Measurements from ENCODE around the gene CREBBP.
"Not testable (repeated sequence)": the region's sequence is repeated elsewhere in the genome, so short reads cannot be mapped to it uniquely, and the experiment has no call there.

The CREBBP gene

DNA sequence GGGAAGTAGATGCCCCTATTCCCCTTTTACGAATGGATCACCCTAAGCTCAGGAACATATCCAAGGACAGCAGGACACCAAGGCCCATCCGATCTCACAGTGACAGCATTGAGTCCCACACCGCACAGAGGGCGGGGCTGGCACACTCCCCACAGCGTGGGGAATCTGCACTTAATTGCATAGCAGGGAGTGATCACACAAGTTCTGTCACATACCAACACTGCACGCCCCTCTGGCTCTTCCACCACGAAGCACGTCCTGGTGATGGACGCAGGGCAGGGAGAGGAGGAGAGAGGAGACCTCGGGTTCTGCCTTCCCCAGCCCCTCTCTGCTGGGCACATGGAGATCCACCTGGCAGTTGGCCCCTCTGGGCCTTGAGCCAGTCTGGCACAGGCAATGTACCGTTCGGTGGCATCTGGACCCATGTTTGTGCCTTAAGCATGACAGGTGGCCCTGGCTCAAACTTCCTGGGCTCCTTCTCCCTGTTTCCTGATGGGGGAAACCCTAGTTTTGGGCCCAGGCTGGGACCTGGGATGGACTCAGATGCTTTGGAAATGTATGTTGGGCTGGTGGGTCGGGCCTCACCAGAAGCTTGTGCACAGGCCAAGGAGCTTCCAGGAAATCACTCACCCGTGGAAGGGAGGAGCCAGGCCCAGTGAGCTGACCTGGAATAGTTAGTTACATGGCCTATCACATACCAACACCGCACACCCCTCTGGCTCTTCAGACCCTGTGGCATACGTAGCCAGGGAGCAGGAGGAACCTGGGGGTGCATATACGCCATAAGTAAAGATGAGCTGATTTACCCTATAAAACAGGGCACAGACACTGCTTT lies 35.1 kb upstream of the CREBBP start:
- H3K4me3 ChIP-seq: no peak overlapping the region
- peaks cover 2 to 17% (median 9%) of the 10 kb centered on the region in 3 donors for H3K9me3 ChIP-seq
- intact Hi-C loops (cut with DNase I; ENCODE audit: low total_unique reads): no loop called here
- no peaks in the 10 kb centered on the region for H3K4me1 ChIP-seq
- no peak overlapping the region for H3K27ac ChIP-seq
- no peak for DNase-seq
- H3K27me3 ChIP-seq: no peaks in the 10 kb centered on the region
- TF ChIP-seq, protein P1, sequence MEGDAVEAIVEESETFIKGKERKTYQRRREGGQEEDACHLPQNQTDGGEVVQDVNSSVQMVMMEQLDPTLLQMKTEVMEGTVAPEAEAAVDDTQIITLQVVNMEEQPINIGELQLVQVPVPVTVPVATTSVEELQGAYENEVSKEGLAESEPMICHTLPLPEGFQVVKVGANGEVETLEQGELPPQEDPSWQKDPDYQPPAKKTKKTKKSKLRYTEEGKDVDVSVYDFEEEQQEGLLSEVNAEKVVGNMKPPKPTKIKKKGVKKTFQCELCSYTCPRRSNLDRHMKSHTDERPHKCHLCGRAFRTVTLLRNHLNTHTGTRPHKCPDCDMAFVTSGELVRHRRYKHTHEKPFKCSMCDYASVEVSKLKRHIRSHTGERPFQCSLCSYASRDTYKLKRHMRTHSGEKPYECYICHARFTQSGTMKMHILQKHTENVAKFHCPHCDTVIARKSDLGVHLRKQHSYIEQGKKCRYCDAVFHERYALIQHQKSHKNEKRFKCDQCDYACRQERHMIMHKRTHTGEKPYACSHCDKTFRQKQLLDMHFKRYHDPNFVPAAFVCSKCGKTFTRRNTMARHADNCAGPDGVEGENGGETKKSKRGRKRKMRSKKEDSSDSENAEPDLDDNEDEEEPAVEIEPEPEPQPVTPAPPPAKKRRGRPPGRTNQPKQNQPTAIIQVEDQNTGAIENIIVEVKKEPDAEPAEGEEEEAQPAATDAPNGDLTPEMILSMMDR (IDR thresholded peaks at IDR 0.05): no peak
- no peaks in the 10 kb centered on the region for H3K36me3 ChIP-seq

DNA sequence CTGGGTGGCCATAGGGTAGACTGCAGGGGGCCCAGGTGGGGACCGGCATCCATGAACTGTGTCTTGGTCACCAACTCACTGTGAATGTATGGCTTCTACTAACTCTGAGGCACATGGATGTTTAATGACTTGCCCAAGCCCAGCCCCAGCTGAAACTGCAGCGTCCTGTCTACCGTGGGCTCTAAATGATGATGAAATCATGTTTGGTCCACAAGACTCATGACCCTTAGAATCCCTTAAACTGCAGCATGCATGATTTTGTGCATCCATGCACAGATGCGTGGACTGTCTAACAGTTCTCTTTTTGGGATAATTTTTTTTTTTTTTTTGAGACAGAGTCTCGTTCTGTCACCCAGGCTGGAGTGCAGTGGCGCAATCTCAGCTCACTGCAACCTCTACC lies 32.4 kb upstream of the CREBBP start:
- Histone ChIP-seq H3K27me3 (no peaks in the 10 kb centered on the region), H3K4me3 (no peak overlapping the region), H3K36me3 (no peaks in the 10 kb centered on the region), H3K27ac (no peak overlapping the region), H3K9me3 (no peaks in the 10 kb centered on the region), H3K4me1 (no peaks in the 10 kb centered on the region)
- DNase-seq: no peak
- intact Hi-C loops (cut with DNase I; ENCODE audit: low total_unique reads): no loop called here
- TF ChIP-seq, protein P1 (IDR thresholded peaks at IDR 0.05): no peak

DNA sequence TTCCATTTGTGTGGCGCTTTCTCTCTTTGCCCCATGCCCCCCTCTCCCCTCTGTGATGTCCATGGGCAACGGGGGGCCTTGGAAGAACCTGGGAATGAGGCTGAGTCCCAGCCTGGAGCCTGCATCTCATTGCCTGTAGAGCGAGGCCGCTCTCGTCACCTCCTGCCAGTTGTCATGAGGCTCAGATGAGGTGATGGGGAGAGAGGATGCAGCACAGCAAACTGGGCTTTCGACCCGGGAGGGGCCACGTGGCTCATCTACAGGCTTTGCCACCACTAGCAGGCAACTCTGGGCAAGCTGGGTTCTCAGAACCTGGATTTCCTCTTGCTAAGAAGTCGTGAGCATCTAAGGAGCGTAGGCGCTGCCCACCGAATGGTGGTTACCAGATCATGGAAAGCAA lies 31.9 kb upstream of the CREBBP start:
- Histone ChIP-seq H3K9me3 (no peaks in the 10 kb centered on the region), H3K4me3 (no peak overlapping the region), H3K4me1 (no peaks in the 10 kb centered on the region), H3K27me3 (no peaks in the 10 kb centered on the region), H3K27ac (no peak overlapping the region), H3K36me3 (no peaks in the 10 kb centered on the region)
- intact Hi-C loops (cut with DNase I; ENCODE audit: low total_unique reads): no loop called here
- DNase-seq: no peak
- TF ChIP-seq, protein P1 (IDR thresholded peaks at IDR 0.05): no peak

DNA sequence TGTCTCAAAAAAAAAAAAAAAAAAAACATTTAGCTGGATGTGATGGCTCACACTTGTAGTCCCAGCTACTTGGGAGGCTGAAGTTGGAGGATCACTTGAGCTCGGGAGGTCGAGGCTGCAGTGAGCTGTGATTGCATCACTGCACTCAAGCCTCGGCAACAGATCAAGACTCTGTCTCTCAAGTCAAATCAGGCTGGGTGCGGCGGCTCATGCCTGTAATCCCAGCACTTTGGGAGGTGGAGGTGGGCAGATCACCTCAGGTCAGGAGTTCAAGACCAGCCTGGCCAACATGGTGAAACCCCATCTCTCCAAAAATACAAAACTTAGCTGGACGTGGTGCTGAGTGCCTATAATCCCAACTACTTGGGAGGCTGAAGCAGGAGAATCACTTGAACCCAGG lies 31.2 kb upstream of the CREBBP start:
- DNase-seq; intact Hi-C loops (cut with DNase I; ENCODE audit: low total_unique reads); H3K4me1 ChIP-seq: not testable (repeated sequence)

DNA sequence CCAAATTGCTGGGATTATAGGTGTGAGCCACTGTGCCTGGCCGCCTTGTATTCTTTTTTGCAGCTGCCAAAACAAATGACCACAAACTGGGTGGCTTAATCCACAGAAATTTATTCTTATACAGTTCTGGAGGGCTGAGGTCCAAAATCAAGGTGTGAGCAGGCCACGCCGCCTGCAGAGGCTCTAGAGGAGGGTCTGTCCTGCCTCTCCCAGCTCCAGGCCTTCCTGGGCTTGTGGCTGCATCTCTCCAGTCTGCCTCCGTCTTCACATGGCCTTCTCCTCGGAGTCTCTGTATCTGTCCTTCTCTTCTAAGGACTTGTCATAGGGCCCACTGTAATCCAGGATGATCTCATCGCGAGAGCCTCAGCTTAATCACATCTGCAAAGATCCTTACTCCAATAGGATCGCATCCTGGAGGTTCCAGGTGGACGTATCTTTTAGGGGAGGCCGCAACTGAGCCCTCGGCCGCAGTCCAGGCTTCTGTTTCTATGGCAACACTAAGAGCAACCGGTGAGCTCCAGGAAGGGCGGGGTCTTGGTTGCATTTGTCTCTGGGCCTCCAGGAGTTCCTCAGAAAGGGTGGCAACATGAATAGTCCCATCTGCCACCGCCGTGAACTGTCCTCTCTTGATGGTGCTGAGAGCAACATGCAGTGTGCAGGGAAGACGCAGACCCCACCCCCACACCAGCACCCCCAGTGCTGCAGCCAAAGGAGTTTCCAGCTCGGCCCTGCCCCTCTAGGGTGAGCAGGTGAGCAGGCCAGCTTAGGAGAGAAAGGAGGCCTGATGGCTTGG lies 29.5 kb upstream of the CREBBP start:
- intact Hi-C loops (cut with DNase I; ENCODE audit: low total_unique reads): no loop called here
- Histone ChIP-seq H3K4me3 (no peak overlapping the region), H3K27ac (no peak overlapping the region), H3K27me3 (no peaks in the 10 kb centered on the region), H3K36me3 (no peaks in the 10 kb centered on the region), H3K9me3 (no peaks in the 10 kb centered on the region), H3K4me1 (no peaks in the 10 kb centered on the region)
- TF ChIP-seq, protein P1 (IDR thresholded peaks at IDR 0.05): no peak
- DNase-seq: no peak

More for the DNA sequence above, 31.2 kb upstream of the CREBBP start:
- H3K4me3 ChIP-seq, H3K27ac ChIP-seq, H3K9me3 ChIP-seq, H3K36me3 ChIP-seq, H3K27me3 ChIP-seq: not testable (repeated sequence)

DNA sequence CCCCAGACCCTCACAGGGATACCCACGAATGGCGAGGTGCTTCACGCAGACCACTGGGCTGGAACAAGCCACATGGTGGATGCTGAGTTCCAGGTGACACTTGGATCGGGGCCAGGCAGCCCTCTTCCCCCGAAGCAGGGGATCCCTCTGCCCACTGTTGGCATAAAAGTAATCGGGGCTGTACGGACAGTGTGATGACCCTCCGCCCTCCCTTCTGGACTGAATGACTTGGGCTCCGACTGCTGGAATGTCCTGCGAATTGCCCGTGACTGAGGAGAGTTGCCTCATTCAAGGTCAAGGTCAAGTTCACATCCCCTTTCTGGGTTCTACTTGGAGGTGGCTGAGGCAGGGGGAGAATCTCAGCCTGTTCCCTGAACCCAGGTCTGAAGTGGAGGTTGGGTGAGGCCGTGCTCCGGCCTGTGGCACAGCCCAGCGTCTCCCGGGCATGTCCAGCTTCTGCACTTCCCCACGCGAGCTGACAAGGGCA lies 28.5 kb upstream of the CREBBP start:
- TF ChIP-seq, protein P1 (IDR thresholded peaks at IDR 0.05): no peak

More for the DNA sequence above, 28.5 kb upstream of the CREBBP start:
- Histone ChIP-seq H3K4me1 (no peaks in the 10 kb centered on the region), H3K4me3 (no peak overlapping the region), H3K27me3 (no peaks in the 10 kb centered on the region), H3K36me3 (no peaks in the 10 kb centered on the region), H3K9me3 (no peaks in the 10 kb centered on the region), H3K27ac (no peak overlapping the region)
- intact Hi-C loops (cut with DNase I; ENCODE audit: low total_unique reads): no loop called here
- no peak for DNase-seq
